ENCODE measurements around the gene TERC.

The TERC gene

DNA sequence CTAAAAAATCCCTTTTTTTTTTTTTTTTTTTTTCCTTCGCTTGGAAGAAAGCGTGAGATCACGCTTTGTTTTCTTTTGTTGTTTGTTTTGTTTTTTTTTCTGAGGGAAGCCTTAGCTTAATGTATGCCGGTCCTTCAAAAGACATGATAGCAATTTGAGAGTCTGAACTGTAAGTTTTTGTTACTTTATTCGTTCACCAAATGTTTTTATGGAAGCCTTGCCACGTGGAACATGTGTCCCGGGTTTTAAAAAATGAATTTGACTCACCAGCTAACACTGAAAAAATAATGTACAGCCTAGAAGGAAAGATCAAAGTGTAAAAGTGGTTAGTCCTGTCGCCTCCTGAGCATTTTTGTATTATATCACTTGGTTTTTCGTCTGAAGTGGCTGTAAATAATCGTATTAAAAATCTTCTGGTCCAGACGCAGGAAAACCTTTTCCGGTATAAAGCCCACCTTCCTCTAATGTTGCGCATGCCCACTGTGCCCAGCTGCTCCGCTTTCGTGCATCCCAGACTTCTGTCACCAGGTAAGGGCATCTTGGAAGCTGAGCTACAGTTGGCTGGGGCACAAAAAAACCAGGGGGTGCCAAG lies 7.5 kb upstream of the TERC start:
- peak overlapping the region; percentile 100 for H3K4me3 ChIP-seq (ENCODE audit: insufficient read depth, low read depth, low read length)
- 0% methylated on average over 14 to 15 of the region's 15 CpGs for WGBS, 2 experiments

DNA sequence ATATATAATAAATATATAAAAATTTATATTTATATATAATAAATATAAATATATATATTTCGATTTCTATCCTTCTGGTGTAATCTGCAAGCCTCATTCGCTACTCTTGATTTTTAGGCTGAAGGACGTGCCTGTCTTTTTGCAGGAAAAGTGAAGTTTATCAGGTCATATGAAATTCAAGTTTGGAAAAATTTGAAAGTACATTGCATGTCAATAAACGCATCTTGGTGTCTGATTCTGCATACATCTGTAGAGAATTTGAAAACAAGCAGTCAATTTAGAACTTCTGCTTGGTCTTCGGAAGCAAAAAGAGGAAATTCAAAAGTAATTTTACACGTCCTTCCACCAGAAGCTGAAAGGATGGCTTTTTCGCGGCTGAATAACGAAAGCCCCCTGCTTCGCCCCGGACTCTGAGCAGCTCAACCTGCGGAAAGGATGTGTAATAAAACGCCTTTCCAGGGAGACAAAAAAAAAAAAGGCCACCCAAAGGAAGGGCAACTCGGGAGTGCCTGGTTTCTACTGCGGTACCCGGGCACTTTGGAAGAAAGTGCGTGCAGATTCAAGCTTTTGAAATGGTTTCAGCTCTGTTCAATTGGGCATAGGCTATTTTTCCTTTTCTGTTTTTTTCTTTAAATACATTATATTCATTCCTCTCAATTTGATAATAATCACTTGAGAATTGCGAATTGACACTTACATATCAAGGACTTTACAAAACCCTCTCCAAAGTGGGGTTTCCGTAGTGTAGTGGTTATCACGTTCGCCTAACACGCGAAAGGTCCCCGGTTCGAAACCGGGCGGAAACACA lies 6.8 kb upstream of the TERC start:
- Histone ChIP-seq H3K27ac (ENCODE audit: insufficient read depth, low read depth, low read length, poor library complexity, severe bottlenecking) (peak overlapping the region; percentile 90), H3K4me1 (ENCODE audit: control insufficient read depth, insufficient read depth, low read length) (peaks cover 6% of the 10 kb centered on the region), H3K27me3 (ENCODE audit: control insufficient read depth, insufficient read depth, low read length, poor library complexity, severe bottlenecking) (no peaks in the 10 kb centered on the region), H3K36me3 (ENCODE audit: control insufficient read depth, insufficient read depth, low read length) (peaks cover 9% of the 10 kb centered on the region), H3K4me3 (ENCODE audit: insufficient read depth, low read depth, low read length) (peak overlapping the region; percentile 100), H3K9me3 (ENCODE audit: control insufficient read depth, low read length) (no peaks in the 10 kb centered on the region)
- WGBS, 2 experiments: 0 to 1% methylated on average over 26 of the region's 27 CpGs

More for the DNA sequence above, 7.5 kb upstream of the TERC start:
- Histone ChIP-seq H3K4me1 (ENCODE audit: control insufficient read depth, insufficient read depth, low read length) (peaks cover 6% of the 10 kb centered on the region), H3K27ac (ENCODE audit: insufficient read depth, low read depth, low read length, poor library complexity, severe bottlenecking) (peak overlapping the region; percentile 90), H3K27me3 (ENCODE audit: control insufficient read depth, insufficient read depth, low read length, poor library complexity, severe bottlenecking) (no peaks in the 10 kb centered on the region), H3K36me3 (ENCODE audit: control insufficient read depth, insufficient read depth, low read length) (peaks cover 9% of the 10 kb centered on the region), H3K9me3 (ENCODE audit: control insufficient read depth, low read length) (no peaks in the 10 kb centered on the region)

DNA sequence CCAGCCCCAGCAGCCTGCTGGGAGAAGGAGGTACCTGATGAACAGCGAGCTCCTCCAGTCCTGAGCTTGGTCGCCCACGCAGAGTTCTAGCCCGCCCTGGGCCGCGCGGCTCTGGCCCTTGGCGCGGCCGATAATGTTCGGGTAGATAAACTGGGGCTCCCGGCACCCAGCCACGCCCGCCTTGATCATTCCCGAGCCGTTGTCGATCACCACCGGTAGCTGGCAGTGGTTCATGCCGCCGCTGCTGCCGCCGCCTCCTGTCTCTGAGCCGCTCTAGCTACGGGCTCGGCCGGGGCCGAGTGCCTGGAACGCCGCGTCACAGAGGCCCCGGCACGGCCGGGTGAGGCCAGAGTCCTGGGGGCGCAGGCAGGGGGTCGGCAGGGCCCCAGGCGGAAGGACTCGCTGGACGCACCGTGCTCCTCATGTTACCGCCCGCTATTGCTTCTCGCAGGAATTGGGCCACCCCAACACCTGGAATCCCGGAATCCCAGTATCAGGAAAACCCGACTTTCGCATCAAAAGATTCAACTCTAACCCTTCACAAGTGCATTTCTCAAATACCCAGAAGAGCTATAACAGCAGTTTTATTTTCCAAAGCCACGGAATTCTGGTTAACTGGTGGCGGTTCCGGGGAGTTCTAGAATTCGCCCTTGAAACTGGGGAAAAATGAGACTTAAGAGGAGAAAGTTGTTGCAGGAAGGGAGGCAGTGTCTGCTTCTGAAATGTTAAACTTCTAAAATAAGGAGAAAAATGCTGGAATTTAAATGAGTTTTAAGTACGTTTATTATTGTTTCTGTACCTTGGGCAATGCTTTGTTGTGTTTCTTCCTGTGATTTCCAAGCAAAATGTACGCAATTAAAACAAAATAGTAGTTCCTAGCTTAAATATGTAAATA lies 4.7 kb upstream of the TERC start, which contains the start of gene ACTRT3:
ACTRT3 (minus strand) TSS at position 275 of the 895 bp plus-strand sequence; CDS start at position 234, 41 bp downstream.
- no peaks in the 10 kb centered on the region for H3K9me3 ChIP-seq (ENCODE audit: control insufficient read depth, low read length)
- peak within 1 kb of the TSS; percentile 54 for H3K4me3 ChIP-seq (ENCODE audit: insufficient read depth, low read depth, low read length)
- peak within 1 kb of the TSS; percentile 41 for H3K27ac ChIP-seq (ENCODE audit: insufficient read depth, low read depth, low read length, poor library complexity, severe bottlenecking)
- H3K4me1 ChIP-seq (ENCODE audit: control insufficient read depth, insufficient read depth, low read length): peaks cover 6% of the 10 kb centered on the region
- H3K27me3 ChIP-seq (ENCODE audit: control insufficient read depth, insufficient read depth, low read length, poor library complexity, severe bottlenecking): no peaks in the 10 kb centered on the region
- no peaks in the 10 kb centered on the region for H3K36me3 ChIP-seq (ENCODE audit: control insufficient read depth, insufficient read depth, low read length)
- 3 to 4% methylated on average over 50 of the region's 51 CpGs for WGBS, 2 experiments

- H3K36me3 ChIP-seq (ENCODE audit: control insufficient read depth, insufficient read depth, low read length): no peaks in the 10 kb centered on the region
- no peak overlapping the region for H3K27ac ChIP-seq (ENCODE audit: insufficient read depth, low read depth, low read length, poor library complexity, severe bottlenecking)
- H3K4me3 ChIP-seq (ENCODE audit: insufficient read depth, low read depth, low read length): peak overlapping the region; percentile 42
- no peaks in the 10 kb centered on the region for H3K27me3 ChIP-seq (ENCODE audit: control insufficient read depth, insufficient read depth, low read length, poor library complexity, severe bottlenecking)
- no peaks in the 10 kb centered on the region for H3K4me1 ChIP-seq (ENCODE audit: control insufficient read depth, insufficient read depth, low read length)
- 54 to 66% methylated on average over 46 of the region's 46 CpGs for WGBS, 2 experiments
- H3K9me3 ChIP-seq (ENCODE audit: control insufficient read depth, low read length): no peaks in the 10 kb centered on the region
These were observed 463 bp downstream of the TERC start for GRCh38 chr3:169764312-169764881.

GRCh38 chr3:169760479-169760878 lies 4.4 kb downstream of the TERC start:
- Histone ChIP-seq H3K36me3 (ENCODE audit: control insufficient read depth, insufficient read depth, low read length) (no peaks in the 10 kb centered on the region), H3K27ac (ENCODE audit: insufficient read depth, low read depth, low read length, poor library complexity, severe bottlenecking) (no peak overlapping the region), H3K27me3 (ENCODE audit: control insufficient read depth, insufficient read depth, low read length, poor library complexity, severe bottlenecking) (no peaks in the 10 kb centered on the region), H3K4me3 (ENCODE audit: insufficient read depth, low read depth, low read length) (no peak overlapping the region), H3K4me1 (ENCODE audit: control insufficient read depth, insufficient read depth, low read length) (no peaks in the 10 kb centered on the region), H3K9me3 (ENCODE audit: control insufficient read depth, low read length) (no peaks in the 10 kb centered on the region)
- WGBS, 2 experiments: 91 to 92% methylated on average over 4 of the region's 4 CpGs

- no peaks in the 10 kb centered on the region for H3K4me1 ChIP-seq (ENCODE audit: control insufficient read depth, insufficient read depth, low read length)
- H3K4me3 ChIP-seq (ENCODE audit: insufficient read depth, low read depth, low read length): no peak overlapping the region
- WGBS, 2 experiments: 95 to 97% methylated on average over 1 to 2 of the region's 2 CpGs
These were observed 5.6 kb downstream of the TERC start for GRCh38 chr3:169759256-169759655.

DNA sequence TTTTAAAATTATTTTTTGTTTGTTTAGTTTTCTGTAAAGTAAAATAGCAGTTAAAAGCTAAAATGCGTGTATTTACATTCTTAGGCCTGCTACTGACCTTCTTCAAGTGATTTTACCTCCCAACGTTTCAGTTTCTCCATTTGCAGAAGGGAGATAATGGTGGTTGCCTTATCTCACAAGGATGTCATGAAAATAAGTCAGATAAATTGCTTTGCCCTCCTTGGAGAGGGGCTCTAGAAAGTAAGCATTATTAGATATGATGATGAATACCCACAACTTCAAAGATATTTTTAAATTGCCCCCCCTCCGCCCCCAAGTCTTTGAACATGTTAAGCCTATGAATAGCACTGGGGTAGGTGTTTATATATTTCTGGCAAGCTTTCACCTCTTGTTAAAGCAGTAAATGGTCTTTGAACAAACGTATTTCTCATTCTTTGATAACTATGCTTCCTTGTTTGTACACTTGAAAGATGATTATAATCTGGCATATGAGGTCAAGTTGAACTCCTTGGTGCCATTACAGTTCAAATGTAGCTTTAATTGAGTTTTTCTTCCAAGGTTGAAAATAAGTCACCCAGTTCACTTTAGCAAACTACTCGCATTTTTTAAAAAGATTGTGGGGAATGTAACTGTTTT lies 6.4 kb downstream of the TERC start:
- Histone ChIP-seq H3K27me3 (ENCODE audit: control insufficient read depth, insufficient read depth, low read length, poor library complexity, severe bottlenecking) (no peaks in the 10 kb centered on the region), H3K36me3 (ENCODE audit: control insufficient read depth, insufficient read depth, low read length) (no peaks in the 10 kb centered on the region), H3K9me3 (ENCODE audit: control insufficient read depth, low read length) (no peaks in the 10 kb centered on the region), H3K27ac (ENCODE audit: insufficient read depth, low read depth, low read length, poor library complexity, severe bottlenecking) (no peak overlapping the region), H3K4me3 (ENCODE audit: insufficient read depth, low read depth, low read length) (no peak overlapping the region), H3K4me1 (ENCODE audit: control insufficient read depth, insufficient read depth, low read length) (no peaks in the 10 kb centered on the region)
- 83 to 89% methylated on average over 3 to 5 of the region's 5 CpGs for WGBS, 2 experiments

More at GRCh38 chr3:169759256-169759655, 5.6 kb downstream of the TERC start:
- no peak overlapping the region for H3K27ac ChIP-seq (ENCODE audit: insufficient read depth, low read depth, low read length, poor library complexity, severe bottlenecking)
- no peaks in the 10 kb centered on the region for H3K36me3 ChIP-seq (ENCODE audit: control insufficient read depth, insufficient read depth, low read length)
- no peaks in the 10 kb centered on the region for H3K27me3 ChIP-seq (ENCODE audit: control insufficient read depth, insufficient read depth, low read length, poor library complexity, severe bottlenecking)
- H3K9me3 ChIP-seq (ENCODE audit: control insufficient read depth, low read length): no peaks in the 10 kb centered on the region

- Histone ChIP-seq H3K27ac (ENCODE audit: insufficient read depth, low read depth, low read length, poor library complexity, severe bottlenecking) (no peak overlapping the region), H3K4me1 (ENCODE audit: control insufficient read depth, insufficient read depth, low read length) (no peaks in the 10 kb centered on the region), H3K9me3 (ENCODE audit: control insufficient read depth, low read length) (no peaks in the 10 kb centered on the region), H3K4me3 (ENCODE audit: insufficient read depth, low read depth, low read length) (no peak overlapping the region), H3K36me3 (ENCODE audit: control insufficient read depth, insufficient read depth, low read length) (no peaks in the 10 kb centered on the region), H3K27me3 (ENCODE audit: control insufficient read depth, insufficient read depth, low read length, poor library complexity, severe bottlenecking) (no peaks in the 10 kb centered on the region)
- WGBS, 2 experiments: 79 to 97% methylated on average over 1 to 2 of the region's 2 CpGs
These were observed 9.4 kb downstream of the TERC start for GRCh38 chr3:169755488-169755887.

- Histone ChIP-seq H3K36me3 (ENCODE audit: control insufficient read depth, insufficient read depth, low read length) (no peaks in the 10 kb centered on the region), H3K4me1 (ENCODE audit: control insufficient read depth, insufficient read depth, low read length) (no peaks in the 10 kb centered on the region), H3K9me3 (ENCODE audit: control insufficient read depth, low read length) (no peaks in the 10 kb centered on the region), H3K27me3 (ENCODE audit: control insufficient read depth, insufficient read depth, low read length, poor library complexity, severe bottlenecking) (no peaks in the 10 kb centered on the region), H3K4me3 (ENCODE audit: insufficient read depth, low read depth, low read length) (no peak overlapping the region), H3K27ac (ENCODE audit: insufficient read depth, low read depth, low read length, poor library complexity, severe bottlenecking) (no peak overlapping the region)
- WGBS, 2 experiments: 90 to 93% methylated on average over 3 of the region's 3 CpGs
These were observed 10.1 kb downstream of the TERC start for GRCh38 chr3:169754711-169755110.

Data from ectodermal cell (in vitro differentiated cells).